SJCRH30 (cell line): ENCODE measurements around the gene ASB6. TPM values are rescaled to one million over a fixed set of nuclear protein-coding genes. Genes with fewer than 3 reads are reported as not detected.

Experiments used
- DNase-seq, 2 experiments: peaks; one replicate each; pipeline ENCODE4 v3.0.0-alpha.2; 2015 to 2020
- H3K27ac ChIP-seq: fragments of 250-450 bp; sonication (Bioruptor Pico); 2 replicates; pipeline ENCODE4 v1.5.1; 2020; ENCODE audit warnings: mild to moderate bottlenecking, moderate library complexity
- H3K27me3 ChIP-seq: fragments of 250-450 bp; sonication (Bioruptor Pico); 2 replicates; pipeline ENCODE4 v1.5.1; 2020; ENCODE audit warnings: mild to moderate bottlenecking, moderate library complexity
- H3K36me3 ChIP-seq: fragments of 250-450 bp; sonication (Bioruptor Pico); 2 replicates; pipeline ENCODE4 v1.5.1; 2020; ENCODE audit warnings: mild to moderate bottlenecking, moderate library complexity
- H3K4me1 ChIP-seq: fragments of 250-450 bp; sonication (Bioruptor Pico); 2 replicates; pipeline ENCODE4 v1.5.1; 2020; ENCODE audit warnings: mild to moderate bottlenecking, moderate library complexity
- H3K4me3 ChIP-seq: fragments of 250-450 bp; sonication (Bioruptor Pico); 2 replicates; pipeline ENCODE4 v1.5.1; 2020; ENCODE audit warnings: mild to moderate bottlenecking, moderate library complexity
- H3K9me3 ChIP-seq: fragments of 250-450 bp; sonication (Bioruptor Pico); replicated peaks from 2 replicates; pipeline ENCODE4 v1.5.1; 2020; ENCODE audit warnings: mild to moderate bottlenecking, moderate library complexity
- total RNA-seq: library from RNA; depleted of rRNA; stranded (reverse); fragments of >200 nt; shearing (Covaris generic); gene quantifications from 2 replicates; pipeline ENCODE4 v1.2.3, GENCODE V29; 2014

The ASB6 gene
- total RNA-seq, 1 experiment from 2014 or later: 23.4 TPM

DNA sequence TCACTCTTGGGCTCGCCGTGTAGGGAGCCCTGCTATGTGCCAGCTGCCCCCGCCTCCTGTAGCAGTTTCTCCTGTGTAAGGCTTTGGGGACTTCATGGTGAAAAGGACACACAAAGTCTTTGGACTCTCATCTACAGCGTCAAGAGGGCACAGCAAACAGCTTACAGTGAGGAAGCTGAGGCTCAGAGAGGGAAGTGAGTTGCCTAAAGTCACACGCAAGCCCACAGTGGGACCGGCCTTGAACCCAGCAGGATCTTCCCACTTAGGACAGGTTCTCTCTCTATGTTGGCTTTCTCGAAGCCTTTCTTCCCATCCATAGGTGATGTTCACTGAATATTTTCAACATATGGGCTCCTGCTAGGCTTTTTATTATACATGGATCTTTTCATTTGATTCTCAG lies 13.7 kb upstream of the ASB6 start:
- H3K27ac ChIP-seq: no peak overlapping the region
- H3K27me3 ChIP-seq: peaks cover 50% of the 10 kb centered on the region
- no peak overlapping the region for H3K4me3 ChIP-seq
- peaks cover 18% of the 10 kb centered on the region for H3K4me1 ChIP-seq
- no peak for DNase-seq
- no peaks in the 10 kb centered on the region for H3K9me3 ChIP-seq
- H3K36me3 ChIP-seq: no peaks in the 10 kb centered on the region

DNA sequence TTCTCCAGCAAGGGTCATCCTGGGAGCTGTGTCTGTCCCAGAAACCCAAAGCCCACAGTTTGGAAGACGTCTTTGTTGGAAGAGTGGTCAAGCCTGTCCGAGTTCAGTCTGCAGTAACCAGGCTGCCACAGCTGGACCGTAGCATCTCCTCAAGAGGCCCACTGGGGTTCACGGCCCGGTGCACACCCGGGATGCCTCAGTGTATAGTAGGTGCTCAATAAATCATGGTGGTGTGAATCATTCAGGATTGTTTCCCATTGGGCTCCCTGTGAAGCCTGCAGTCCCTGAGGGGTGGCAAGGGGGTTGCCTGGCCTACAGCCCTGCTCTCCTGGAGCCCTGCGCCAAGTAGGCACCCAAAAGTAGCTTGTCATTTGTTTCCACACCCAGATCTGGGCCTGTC lies 13.2 kb upstream of the ASB6 start:
- no peak overlapping the region for H3K4me3 ChIP-seq
- H3K27ac ChIP-seq: no peak overlapping the region
- no peaks in the 10 kb centered on the region for H3K9me3 ChIP-seq
- peaks cover 18% of the 10 kb centered on the region for H3K4me1 ChIP-seq
- H3K27me3 ChIP-seq: peaks cover 54% of the 10 kb centered on the region
- no peaks in the 10 kb centered on the region for H3K36me3 ChIP-seq
- DNase-seq: no peak

DNA sequence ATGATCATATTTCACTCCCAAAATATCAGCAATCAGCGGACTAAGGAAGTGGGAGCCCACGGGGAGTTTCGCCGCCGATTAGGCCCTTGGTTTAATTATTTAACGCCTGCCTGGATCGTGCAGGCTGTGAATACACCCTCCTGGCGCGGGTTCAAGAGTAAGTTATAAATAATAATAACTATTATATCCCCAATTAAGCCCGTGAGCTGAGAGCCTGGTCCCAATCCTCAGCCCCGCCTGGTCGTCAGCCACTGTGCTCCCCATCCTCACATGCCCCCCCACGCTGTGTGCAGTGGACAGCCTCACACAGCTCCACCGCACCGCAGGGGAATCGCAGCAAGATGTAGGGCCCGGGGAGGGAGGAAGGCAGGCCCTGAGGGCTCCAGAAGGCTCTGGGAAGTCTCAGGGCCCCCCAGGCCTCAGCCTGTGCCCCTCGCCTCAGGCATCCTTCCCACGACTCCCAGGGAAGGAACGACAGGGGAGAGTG lies 12.6 kb upstream of the ASB6 start:
- Histone ChIP-seq H3K36me3 (no peaks in the 10 kb centered on the region), H3K27ac (no peak overlapping the region), H3K4me3 (peak overlapping the region; percentile 25), H3K27me3 (peaks cover 57% of the 10 kb centered on the region), H3K4me1 (peaks cover 18% of the 10 kb centered on the region), H3K9me3 (no peaks in the 10 kb centered on the region)
- DNase-seq: peak in 1 of 2 experiments; percentile 34

DNA sequence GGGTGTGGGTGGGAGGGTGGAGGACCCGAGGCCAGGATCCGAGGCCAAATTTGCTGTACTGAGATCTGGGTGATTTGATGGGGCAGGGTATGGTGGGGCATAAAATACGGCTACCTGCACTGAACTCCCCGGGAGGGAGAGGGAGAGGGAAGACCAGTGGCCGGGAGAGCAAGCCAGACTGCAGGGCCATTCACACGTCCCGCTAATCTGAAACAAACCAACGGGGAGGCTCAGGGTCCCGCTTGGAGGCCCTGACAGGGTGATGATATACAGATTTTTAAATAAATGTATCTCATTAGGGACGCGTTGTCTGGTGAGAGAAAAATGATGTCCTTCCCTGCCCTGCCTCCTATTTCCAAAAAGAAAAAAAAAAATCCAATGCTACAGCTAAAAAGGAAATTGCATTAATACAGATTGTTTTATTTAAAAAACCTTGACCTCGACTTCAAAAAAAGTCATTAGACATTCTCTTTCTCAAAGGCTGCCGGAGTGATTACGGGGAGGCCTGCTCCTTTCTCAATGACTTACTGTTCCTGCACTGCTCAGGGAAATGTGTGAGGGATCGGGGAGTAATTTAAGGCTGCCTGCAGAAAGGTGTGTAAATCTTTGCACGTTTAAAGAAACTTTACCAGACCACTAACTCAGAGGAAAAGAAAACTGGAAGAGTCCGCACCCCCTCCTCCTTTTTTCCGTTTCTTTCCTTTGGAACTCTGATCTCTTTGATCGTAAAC lies 12.0 kb upstream of the ASB6 start:
- H3K36me3 ChIP-seq: no peaks in the 10 kb centered on the region
- no peaks in the 10 kb centered on the region for H3K9me3 ChIP-seq
- H3K4me1 ChIP-seq: peaks cover 18% of the 10 kb centered on the region
- DNase-seq: peak in 1 of 2 experiments; percentile 36
- peak overlapping the region; percentile 25 for H3K4me3 ChIP-seq
- peaks cover 55% of the 10 kb centered on the region for H3K27me3 ChIP-seq
- no peak overlapping the region for H3K27ac ChIP-seq

DNA sequence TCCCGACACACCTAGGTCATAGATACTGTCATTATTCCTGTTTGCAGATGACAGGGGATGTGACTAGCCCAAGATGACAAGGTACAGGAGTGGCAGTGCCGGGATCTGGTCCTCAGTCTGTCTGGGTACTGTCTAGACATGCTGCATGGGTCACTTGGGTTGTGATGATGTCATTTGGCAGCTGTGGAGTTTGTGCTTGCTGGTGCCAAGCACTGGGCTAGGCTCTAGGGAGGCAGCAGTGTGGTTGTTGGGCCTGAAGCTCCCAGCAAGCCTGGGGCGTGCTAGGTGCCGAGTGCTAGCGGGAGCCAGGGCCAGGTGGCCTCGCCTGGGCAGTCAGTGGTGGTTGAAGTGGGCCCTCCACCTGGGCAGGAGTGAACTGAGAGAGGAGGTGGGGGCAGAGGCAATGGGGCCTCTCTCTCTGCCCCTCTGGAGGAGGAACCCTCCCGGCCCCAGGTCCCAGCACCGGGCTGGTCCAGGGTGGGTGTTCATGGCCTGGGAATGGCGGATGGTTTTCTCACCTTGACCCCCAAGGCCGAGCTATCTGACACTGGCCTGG lies 8.8 kb upstream of the ASB6 start:
- Histone ChIP-seq H3K9me3 (no peaks in the 10 kb centered on the region), H3K27ac (no peak overlapping the region), H3K4me3 (no peak overlapping the region), H3K4me1 (peaks cover 11% of the 10 kb centered on the region), H3K27me3 (peaks cover 39% of the 10 kb centered on the region), H3K36me3 (no peaks in the 10 kb centered on the region)
- no peak for DNase-seq

DNA sequence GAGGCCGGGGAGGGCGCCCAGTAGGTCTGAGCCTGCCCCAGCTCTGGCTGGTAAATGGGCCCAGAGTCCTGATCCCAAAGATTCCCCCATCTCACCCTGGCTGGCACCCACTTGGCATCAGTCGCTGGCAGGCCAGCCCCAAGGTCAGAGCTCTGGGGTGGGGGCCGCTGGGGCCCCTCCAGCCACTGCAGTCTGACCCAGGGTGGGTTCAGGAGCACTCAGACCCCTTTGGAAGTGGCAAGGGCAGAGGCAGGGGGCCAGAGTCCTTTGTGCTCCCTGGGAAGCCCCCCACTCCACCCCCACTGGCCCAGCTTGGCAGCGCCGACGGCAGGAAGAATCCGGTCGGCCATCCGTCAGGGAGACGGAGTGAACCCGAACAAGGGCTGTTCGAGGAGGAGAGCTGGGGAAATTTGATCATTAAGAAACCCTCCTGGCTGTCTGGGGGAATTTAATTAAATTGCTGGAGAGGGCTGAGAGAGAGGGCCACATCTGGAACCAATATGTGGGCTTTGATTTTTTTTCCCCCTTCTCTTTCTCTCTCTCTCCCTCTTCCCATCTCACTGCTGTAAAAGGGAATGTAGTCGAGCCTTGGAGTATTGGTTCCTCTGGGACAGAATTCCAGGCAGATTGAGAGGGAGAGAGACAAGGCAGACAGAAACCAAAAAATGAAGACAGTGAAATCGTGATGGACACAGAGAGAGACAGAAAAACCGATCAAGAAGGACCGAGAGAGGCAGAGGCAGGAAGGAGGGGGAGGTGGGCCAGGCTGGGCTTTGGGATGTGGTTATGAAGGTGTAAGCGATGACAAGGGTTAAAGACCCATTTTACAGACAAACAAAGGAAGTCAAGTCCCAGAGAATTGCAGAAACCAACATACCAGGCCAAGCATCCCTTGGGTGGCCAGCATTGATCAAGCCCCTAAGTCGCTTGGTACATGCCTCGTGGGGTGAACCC lies 8.1 kb upstream of the ASB6 start:
- H3K27ac ChIP-seq: no peak overlapping the region
- no peaks in the 10 kb centered on the region for H3K36me3 ChIP-seq
- no peak for DNase-seq

DNA sequence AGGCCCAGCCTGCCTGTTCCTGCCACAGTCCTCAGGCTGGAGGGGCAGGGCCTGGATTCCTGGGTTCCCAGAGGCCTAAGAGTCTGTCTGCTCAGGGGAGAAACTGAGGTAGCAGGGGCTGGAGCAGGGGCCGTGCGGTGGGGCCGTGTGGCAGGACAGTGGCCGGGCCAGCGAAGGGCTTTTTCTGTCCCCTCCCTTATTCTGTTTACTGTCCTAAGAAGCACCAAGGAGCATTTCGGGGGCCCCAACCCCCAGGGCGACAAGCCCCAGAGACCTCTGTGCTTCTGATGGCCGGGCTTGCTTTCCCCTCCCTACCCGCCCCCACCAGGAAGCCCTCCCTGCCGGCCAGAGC lies 6.8 kb upstream of the ASB6 start:
- Histone ChIP-seq H3K4me1 (no peaks in the 10 kb centered on the region; the same call in 1 of the 2 replicates), H3K9me3 (no peaks in the 10 kb centered on the region), H3K36me3 (no peaks in the 10 kb centered on the region), H3K27me3 (peaks cover 23% of the 10 kb centered on the region), H3K4me3 (no peak overlapping the region), H3K27ac (no peak overlapping the region)
- no peak for DNase-seq

More for the DNA sequence above, 8.1 kb upstream of the ASB6 start:
- no peaks in the 10 kb centered on the region for H3K9me3 ChIP-seq
- peaks cover 11% of the 10 kb centered on the region for H3K4me1 ChIP-seq
- peaks cover 31% of the 10 kb centered on the region for H3K27me3 ChIP-seq
- no peak overlapping the region for H3K4me3 ChIP-seq

DNA sequence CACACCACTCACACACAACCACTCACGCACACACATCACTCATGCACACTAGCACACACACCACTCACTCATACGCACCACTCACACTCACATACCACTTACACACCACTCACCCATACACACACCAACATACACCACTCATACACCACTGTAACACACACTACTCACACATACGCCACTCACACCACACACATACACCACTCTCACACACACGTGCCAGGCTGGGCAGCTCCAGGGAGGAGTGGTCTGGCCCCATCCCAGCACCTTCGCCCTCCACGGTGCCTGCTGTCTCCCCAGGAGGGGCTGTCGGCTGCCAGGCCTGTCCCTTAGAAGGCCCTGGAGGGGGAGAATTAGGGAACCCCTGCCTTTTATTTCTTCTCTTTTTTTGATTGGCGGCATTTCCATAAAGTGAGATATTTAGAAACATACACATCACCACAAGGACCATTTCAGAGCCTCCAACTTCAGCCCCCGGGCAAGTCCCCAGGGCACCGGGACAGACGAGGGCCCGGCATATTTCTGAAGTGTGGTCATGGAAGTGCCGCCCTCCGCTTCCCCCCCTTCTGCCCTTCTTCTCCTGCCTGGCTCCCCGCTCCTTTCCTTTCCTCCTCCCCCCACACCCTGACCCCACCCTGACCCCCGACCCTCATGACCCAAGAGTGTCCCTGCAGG lies 6.3 kb upstream of the ASB6 start:
- peak in 1 of 2 experiments; percentile 40 for DNase-seq
- Histone ChIP-seq H3K4me1 (no peaks in the 10 kb centered on the region), H3K27me3 (peaks cover 23% of the 10 kb centered on the region), H3K4me3 (no peak overlapping the region), H3K9me3 (no peaks in the 10 kb centered on the region), H3K27ac (no peak overlapping the region), H3K36me3 (no peaks in the 10 kb centered on the region)

DNA sequence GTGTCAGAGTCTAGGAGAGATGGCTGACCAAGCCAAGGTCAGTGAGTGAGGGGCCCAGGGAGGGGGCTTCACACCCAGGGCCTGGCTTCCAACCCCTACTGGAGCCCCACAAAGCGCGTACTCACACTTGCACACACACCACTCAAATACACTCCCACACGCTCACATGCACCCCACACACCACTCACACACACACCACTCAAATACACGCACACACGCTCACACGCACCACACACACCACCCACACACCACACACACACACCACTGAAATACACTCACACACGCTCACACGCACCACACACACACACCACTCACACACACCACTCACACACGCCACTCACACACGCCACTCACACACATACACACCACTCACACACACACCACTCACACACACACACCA lies 5.7 kb upstream of the ASB6 start:
- Histone ChIP-seq H3K4me1 (no peaks in the 10 kb centered on the region), H3K4me3 (no peak overlapping the region)
- DNase-seq: no peak

DNA sequence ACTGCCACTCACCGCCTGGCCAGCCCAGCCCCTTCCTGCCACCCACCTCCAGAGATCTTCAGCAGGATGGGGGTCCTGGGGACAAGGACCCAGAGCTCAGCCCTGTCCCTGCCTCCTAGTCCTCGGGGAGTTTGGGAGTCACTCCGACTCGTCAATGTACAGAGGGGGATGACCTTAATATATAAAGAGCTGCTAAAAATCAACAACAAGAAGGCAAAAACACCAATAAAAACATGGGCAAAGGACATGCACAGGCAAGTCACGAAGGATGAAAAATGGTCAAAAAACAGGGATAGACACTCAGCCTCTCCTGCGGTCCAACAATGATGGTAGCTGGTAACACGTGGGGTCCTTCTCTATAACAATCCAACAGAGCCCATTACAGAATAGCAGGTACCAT lies 4.7 kb upstream of the ASB6 start:
- Histone ChIP-seq H3K36me3 (no peaks in the 10 kb centered on the region), H3K27ac (no peak overlapping the region), H3K9me3 (no peaks in the 10 kb centered on the region), H3K4me3 (no peak overlapping the region), H3K4me1 (no peaks in the 10 kb centered on the region), H3K27me3 (peaks cover 19% of the 10 kb centered on the region)
- no peak for DNase-seq

More for the DNA sequence above, 5.7 kb upstream of the ASB6 start:
- Histone ChIP-seq H3K27ac (no peak overlapping the region), H3K9me3 (no peaks in the 10 kb centered on the region), H3K36me3 (no peaks in the 10 kb centered on the region), H3K27me3 (peaks cover 23% of the 10 kb centered on the region)

DNA sequence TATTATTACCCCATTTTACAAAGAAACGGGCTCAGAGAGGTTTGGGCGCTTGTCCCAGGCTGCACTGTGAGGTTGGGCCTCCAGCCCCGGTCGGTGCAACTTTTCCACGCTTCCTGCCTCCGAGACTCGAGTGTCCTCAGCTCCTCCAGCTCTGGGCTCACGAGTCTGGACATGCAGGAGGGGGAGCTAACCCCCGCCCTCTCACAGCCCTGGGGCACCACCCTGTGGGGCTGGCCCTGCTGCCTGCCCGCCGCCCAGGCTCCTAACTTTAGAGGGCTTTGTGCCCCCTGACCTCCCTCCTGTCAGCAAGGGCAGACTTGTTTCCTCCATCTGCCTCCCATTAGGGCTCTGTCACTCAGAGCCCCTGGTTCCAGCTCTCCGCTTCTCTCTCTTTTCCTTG lies 4.3 kb upstream of the ASB6 start:
- Histone ChIP-seq H3K4me3 (no peak overlapping the region), H3K27me3 (peaks cover 15% of the 10 kb centered on the region), H3K4me1 (no peaks in the 10 kb centered on the region), H3K27ac (no peak overlapping the region), H3K36me3 (no peaks in the 10 kb centered on the region), H3K9me3 (no peaks in the 10 kb centered on the region)
- DNase-seq: no peak

DNA sequence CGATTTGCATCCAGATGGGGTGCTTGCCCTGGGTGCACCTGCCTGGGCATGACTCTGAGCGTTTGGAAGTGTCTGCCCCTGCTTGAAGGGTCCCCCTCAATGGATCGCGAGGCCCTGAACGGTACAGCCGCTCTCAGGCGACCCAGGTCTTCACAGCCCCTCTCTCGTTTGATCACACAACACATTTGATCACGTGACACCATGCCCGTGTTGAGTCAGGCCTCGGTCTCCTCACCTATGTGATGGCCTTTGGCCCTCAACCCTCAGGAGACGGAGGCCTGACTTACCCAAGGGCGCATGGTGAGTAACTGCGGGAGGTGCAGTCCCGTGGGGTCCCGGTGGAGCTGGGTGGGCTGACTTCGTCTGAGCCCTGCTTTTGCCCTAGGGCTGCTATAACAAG lies 3.0 kb upstream of the ASB6 start:
- H3K4me1 ChIP-seq: peaks cover 11% of the 10 kb centered on the region
- H3K36me3 ChIP-seq: no peaks in the 10 kb centered on the region
- H3K9me3 ChIP-seq: no peaks in the 10 kb centered on the region
- DNase-seq: no peak
- H3K4me3 ChIP-seq: no peak overlapping the region
- H3K27me3 ChIP-seq: peaks cover 7% of the 10 kb centered on the region
- no peak overlapping the region for H3K27ac ChIP-seq

DNA sequence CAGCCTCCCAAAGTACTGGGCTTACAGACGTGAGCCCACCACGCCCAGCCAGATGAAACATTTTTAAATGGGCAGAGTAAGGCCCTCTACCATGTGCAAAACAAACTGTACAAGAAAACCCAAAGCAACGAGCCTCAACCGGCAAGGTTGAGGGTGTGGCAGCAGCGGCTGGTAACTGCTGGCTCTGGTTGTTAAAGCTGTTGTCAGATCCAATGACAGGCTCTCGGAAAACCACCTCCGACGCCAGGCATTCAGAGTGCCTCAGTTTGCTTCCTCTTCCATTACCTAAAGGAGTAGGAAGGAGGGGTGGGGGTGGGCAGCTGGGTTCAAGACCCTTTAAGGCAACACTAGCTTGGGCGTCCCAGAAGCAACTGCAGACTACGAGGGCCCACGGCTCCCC lies 2.4 kb upstream of the ASB6 start:
- Histone ChIP-seq H3K9me3 (no peaks in the 10 kb centered on the region), H3K4me1 (peaks cover 14% of the 10 kb centered on the region), H3K27me3 (peaks cover 3% of the 10 kb centered on the region; the same call in 1 of the 2 replicates), H3K36me3 (no peaks in the 10 kb centered on the region), H3K27ac (no peak overlapping the region), H3K4me3 (no peak overlapping the region)
- no peak for DNase-seq

DNA sequence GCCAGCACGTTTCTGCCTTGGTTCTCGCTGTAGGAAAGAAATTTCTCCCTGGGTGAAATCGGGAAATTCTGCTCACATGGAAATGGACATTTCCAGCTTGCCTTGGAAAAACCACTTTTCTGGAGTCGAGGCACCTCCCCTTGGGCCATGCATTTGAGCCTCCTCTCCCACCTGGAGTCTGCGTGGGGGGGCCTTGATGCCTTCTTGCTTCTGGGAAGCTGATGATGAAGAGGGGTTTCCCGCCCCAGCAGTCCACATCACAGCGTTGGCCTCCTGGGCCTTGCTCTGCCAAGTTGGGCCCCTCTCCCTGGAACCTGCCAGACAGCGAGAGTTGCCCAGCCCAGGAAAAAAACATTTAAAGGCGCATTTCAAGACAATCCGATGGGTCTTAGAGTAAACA lies 1.8 kb upstream of the ASB6 start:
- Histone ChIP-seq H3K4me1 (peaks cover 14% of the 10 kb centered on the region), H3K4me3 (no peak overlapping the region), H3K27ac (no peak overlapping the region), H3K36me3 (peaks cover 3% of the 10 kb centered on the region; the same call in 1 of the 2 replicates), H3K9me3 (no peaks in the 10 kb centered on the region), H3K27me3 (peaks cover 3% of the 10 kb centered on the region; the same call in 1 of the 2 replicates)
- DNase-seq: no peak
